HepG2 (cell line): Measurements from ENCODE around the gene PRKN. TPM values are rescaled to one million over a fixed set of nuclear protein-coding genes. Genes with fewer than 3 reads are reported as not detected.
A peak's percentile ranks its signal among the peaks of the same experiment; 100 is the strongest.

Source experiments
- ATAC-seq: fragments of 200-7000 bp; cut with Tn5 transposase; 3 replicates; pipeline ENCODE4 v1.9.1; 2020; ENCODE audit warnings: mild to moderate bottlenecking, moderate library complexity
- BruUV-seq: library from RNA; stranded (reverse); fragments of 400-500 nt; replicated peaks from 2 replicates; lab custom pipeline; 2021; lab: Mats Ljungman, UMichigan
- CTCF ChIA-PET: fragments of 300-600 bp; formaldehyde crosslinking; extraction: SDS; loops from one replicate; lab custom pipeline; 2021; ENCODE audit warnings: low total read pairs, inconsistent platforms, low intra/inter-chr PET ratio; lab: Yijun Ruan, JAX
- POLR2A ChIA-PET: fragments of 350-600 bp; sonication (Branson Sonifier 250); formaldehyde crosslinking; loops from one replicate; lab custom pipeline; 2020; ENCODE audit warnings: antibody characterized with exemption, inconsistent platforms; lab: Yijun Ruan, JAX
- DNase-seq: peaks from one replicate; pipeline ENCODE4 v3.0.0-alpha.2; 2015; ENCODE audit warnings: low spot score
- FAIRE-seq: peaks from 3 replicates; lab custom pipeline; 2011; peaks lifted over from hg19 to GRCh38; lab: Jason Lieb, UNC
- H2AFZ ChIP-seq: one replicate; pipeline ENCODE4 v1.6.1; 2011; ENCODE audit warnings: low read length, inconsistent platforms
- H3K27ac ChIP-seq: fragments of 300-600 bp; 3 replicates; pipeline ENCODE4 v1.8.0; 2011; ENCODE audit warnings: mixed run types, mild to moderate bottlenecking, mixed read lengths, low read length, inconsistent platforms; ENCODE audit not compliant: insufficient read depth; ENCODE audit errors: extremely low read length
- H3K27me3 ChIP-seq, 2 experiments: fragments of 200-600 bp in 1 of 2; 2 replicates in 1 of 2; 3 replicates in 1 of 2; pipeline versions ENCODE4 v1.6.0 to v1.8.0; 2011; ENCODE audit warnings: low read length in 2 of 2, mild to moderate bottlenecking in 2 of 2, moderate library complexity in 2 of 2, inconsistent platforms in 1 of 2; ENCODE audit not compliant: insufficient read depth in 2 of 2, control insufficient read depth in 1 of 2
- H3K36me3 ChIP-seq, 2 experiments: fragments of 200-600 bp in 1 of 2; replicated peaks in 1 of 2; 2 replicates in 1 of 2; 3 replicates in 1 of 2; pipeline versions ENCODE4 v1.5.1 to v1.8.0; 2011; ENCODE audit warnings: low read length in 2 of 2, inconsistent platforms in 1 of 2; ENCODE audit not compliant: insufficient read depth in 2 of 2, control insufficient read depth in 1 of 2
- H3K4me1 ChIP-seq: 2 replicates; pipeline ENCODE4 v1.5.1; 2012; ENCODE audit warnings: low read length, inconsistent platforms; ENCODE audit not compliant: insufficient read depth
- H3K4me2 ChIP-seq: 2 replicates; pipeline ENCODE4 v1.6.0; 2011; ENCODE audit warnings: low read depth, low read length, inconsistent platforms
- H3K4me3 ChIP-seq, 3 experiments: fragments of 200-600 bp in 1 of 3; sonication (generic), shearing (Covaris generic) in 1 of 3; replicated peaks in 1 of 3; 2 replicates each; pipeline ENCODE4 v1.5.1; 2011 to 2016; ENCODE audit warnings: low read length in 3 of 3, inconsistent platforms in 2 of 3, low read depth in 2 of 3, mild to moderate bottlenecking in 2 of 3, control low read depth in 1 of 3, mixed read lengths in 1 of 3; ENCODE audit not compliant: insufficient read depth in 1 of 3
- H3K79me2 ChIP-seq: one replicate; pipeline ENCODE4 v1.6.1; 2011; ENCODE audit warnings: low read length, inconsistent platforms; ENCODE audit not compliant: insufficient read depth
- H3K9ac ChIP-seq: 2 replicates; pipeline ENCODE4 v1.6.0; 2011; ENCODE audit warnings: mild to moderate bottlenecking, low read depth, low read length, inconsistent platforms; ENCODE audit not compliant: insufficient read depth
- H3K9me3 ChIP-seq: 2 replicates; pipeline ENCODE4 v1.5.1; 2012; ENCODE audit warnings: mild to moderate bottlenecking, low read length
- H4K20me1 ChIP-seq: 2 replicates; pipeline ENCODE4 v1.6.0; 2011; ENCODE audit warnings: inconsistent platforms, mild to moderate bottlenecking, low read length, moderate library complexity; ENCODE audit not compliant: insufficient read depth
- AHDC1 ChIP-seq: sonication (generic); formaldehyde crosslinking; IDR thresholded peaks from 2 replicates; pipeline ENCODE4 v1.5.1; 2020; ENCODE audit warnings: mild to moderate bottlenecking, missing genetic modification reagents, borderline replicate concordance
- BRCA1 ChIP-seq: sonication (generic); formaldehyde crosslinking; IDR thresholded peaks from 2 replicates; pipeline ENCODE4 v1.4.0; 2020; ENCODE audit warnings: missing genetic modification reagents
- HOXA3 ChIP-seq: sonication (generic); formaldehyde crosslinking; IDR thresholded peaks from 2 replicates; pipeline ENCODE4 v1.5.0; 2020; ENCODE audit warnings: missing genetic modification reagents
- MATR3 ChIP-seq: sonication (generic); formaldehyde crosslinking; IDR thresholded peaks from 2 replicates; pipeline ENCODE4 v1.4.0; 2020; ENCODE audit warnings: missing genetic modification reagents
- NR1H2 ChIP-seq: sonication (generic); formaldehyde crosslinking; IDR thresholded peaks from 2 replicates; pipeline ENCODE4 v1.8.1; 2022; ENCODE audit warnings: low read depth, missing genetic modification reagents, borderline replicate concordance
- TRAFD1 ChIP-seq: sonication (generic); formaldehyde crosslinking; IDR thresholded peaks from 2 replicates; pipeline ENCODE4 v1.5.1; 2020; ENCODE audit warnings: missing genetic modification reagents, mild to moderate bottlenecking, borderline replicate concordance
- ZBTB4 ChIP-seq: sonication (generic); formaldehyde crosslinking; IDR thresholded peaks from 2 replicates; pipeline ENCODE4 v1.4.0; 2020; ENCODE audit warnings: missing genetic modification reagents, mild to moderate bottlenecking, borderline replicate concordance
- ZNF101 ChIP-seq: sonication (generic); formaldehyde crosslinking; IDR thresholded peaks from 2 replicates; pipeline ENCODE4 v1.4.0; 2020; ENCODE audit warnings: mild to moderate bottlenecking, low read depth, missing genetic modification reagents, borderline replicate concordance
- ZNF180 ChIP-seq: sonication (generic); formaldehyde crosslinking; IDR thresholded peaks from 2 replicates; pipeline ENCODE4 v1.4.0; 2020; ENCODE audit warnings: low read depth, missing genetic modification reagents, borderline replicate concordance
- ZNF333 ChIP-seq: sonication (generic); formaldehyde crosslinking; IDR thresholded peaks from 2 replicates; pipeline ENCODE4 v1.4.0; 2020; ENCODE audit warnings: mild to moderate bottlenecking, missing genetic modification reagents, borderline replicate concordance
- ZNF768 ChIP-seq: sonication (generic); formaldehyde crosslinking; IDR thresholded peaks from 2 replicates; pipeline ENCODE4 v1.4.0; 2020; ENCODE audit warnings: missing genetic modification reagents
- ZSCAN21 ChIP-seq: sonication (generic); formaldehyde crosslinking; IDR thresholded peaks from 2 replicates; pipeline ENCODE4 v1.8.0; 2022; ENCODE audit warnings: mild to moderate bottlenecking, missing genetic modification reagents, moderate library complexity, borderline replicate concordance
- whole genome bisulfite sequencing: methylation state at CpG from one replicate; pipeline ENCODE4 v1.1.6; 2017; ENCODE audit warnings: low lambda C conversion rate; 5-methylcytosine and 5-hydroxymethylcytosine counted together
- in situ Hi-C: cut with HindIII; loops from 2 replicates; pipeline ENCODE4 v1.10.0; 2017; ENCODE audit warnings: low pct_unique_long_range_greater_than_20kb; ENCODE audit not compliant: extremely low pct_ligation_motif_present
- intact Hi-C: fragments of 100-400 bp; cut with micrococcal nuclease; formaldehyde crosslinking; loops from one replicate; pipeline ENCODE4 v1.10.0; 2022; ENCODE audit not compliant: unreplicated experiment
- polyA plus RNA-seq, 8 experiments: library from polyadenylated mRNA; depleted of rRNA in 3 of 8; stranded (reverse) in 7 of 8; unstranded in 1 of 8; fragments of >200 nt; fragmentation: Illumina TruSeq in 4 of 8; extraction: Trizol in 4 of 8; gene quantifications; 2 replicates each; pipeline versions ENCODE4 v1.2.1 to v1.2.3, GENCODE V29; 2011 to 2016; ENCODE audit warnings: low read depth in 4 of 8, missing spikeins in 1 of 8, mixed read lengths in 1 of 8; ENCODE audit not compliant: insufficient read depth in 1 of 8
- total RNA-seq, 5 experiments: library from RNA; depleted of rRNA; stranded (reverse); fragments of >200 nt; fragmentation: Illumina TruSeq; extraction: Trizol; gene quantifications; 2 replicates each; pipeline ENCODE4 v1.2.3, GENCODE V29; 2016; ENCODE audit warnings: low read depth in 1 of 5

The PRKN gene
- total and polyA plus RNA-seq, 2 of the 13 experiments (the other 11 are each of a cell fraction or from before 2014, with no cell fraction given), result 0.31 to 0.44 TPM

- TF ChIP-seq ZBTB4, result no peak
- no peak for TF ChIP-seq BRCA1
- no peak for TF ChIP-seq ZNF101
- no peak for TF ChIP-seq ZSCAN21 (CRISPR knock-in tag)
- no peak for TF ChIP-seq NR1H2 (CRISPR knock-in tag)
- no peak for TF ChIP-seq ZNF180 (CRISPR knock-in tag)
Measured at GRCh38 chr6:161351858-161352257, 1375.7 kb downstream of the PRKN start (continued).

- H3K79me2 ChIP-seq, result no peaks in the 10 kb centered on the region
- no peaks in the 10 kb centered on the region for H3K36me3 ChIP-seq
- no peak overlapping the region for H2AFZ ChIP-seq
- WGBS, result 90% methylated on average over 19 of the region's 19 CpGs
- H3K4me1 ChIP-seq, result no peaks in the 10 kb centered on the region
- TF ChIP-seq TRAFD1, result no peak
- peak; percentile 20; the same call in 1 of the 2 replicates for TF ChIP-seq ZNF768 (CRISPR knock-in tag)
- no peak for TF ChIP-seq AHDC1 (CRISPR knock-in tag)
- TF ChIP-seq HOXA3 (CRISPR knock-in tag), result no peak
- TF ChIP-seq ZNF333 (CRISPR knock-in tag), result no peak
- TF ChIP-seq MATR3 (CRISPR knock-in tag), result no peak
- BruUV-seq, result no TSS peak
- no peak overlapping the region for H3K9ac ChIP-seq
- no peak overlapping the region for H3K27ac ChIP-seq
- DNase-seq (no peak), ATAC-seq (no peak), FAIRE-seq (no peak)
- in situ Hi-C loops (loop anchor here (25.0 kb wide), 1 partner anchor 613 kb away; no protein-coding TSS in a partner anchor), intact Hi-C loops (no loop called here)
- H3K27me3 ChIP-seq, result 0 out of 5 replicates have a peak, but pooled peaks cover 0 to 2% of the 10 kb centered on the region in 2 experiments
- H3K9me3 ChIP-seq, result no peaks in the 10 kb centered on the region
- ChIA-PET CTCF (no interaction called here), POLR2A (no interaction called here)
- no peaks in the 10 kb centered on the region for H4K20me1 ChIP-seq
- H3K4me3 ChIP-seq, result no peak overlapping the region
- H3K4me2 ChIP-seq, result no peak overlapping the region
Measured at GRCh38 chr6:161349886-161350285, 1377.7 kb downstream of the PRKN start.
